D721Med (cell line): ENCODE measurements around the gene CEP152.
"Not testable (repeated sequence)": the region's sequence is repeated elsewhere in the genome, so short reads cannot be mapped to it uniquely, and the experiment has no call there.

Experiments
- DNase-seq: peaks from one replicate; pipeline ENCODE4 v3.0.0; 2011; ENCODE audit warnings: low spot score; ENCODE audit not compliant: insufficient read length
- FAIRE-seq: peaks from 2 replicates; lab custom pipeline; 2011; peaks lifted over from hg19 to GRCh38; lab: Jason Lieb, UNC
- CTCF ChIP-seq: IDR thresholded peaks from 2 replicates; pipeline ENCODE4 v1.5.1; 2012; ENCODE audit warnings: mild to moderate bottlenecking, control low read depth; ENCODE audit not compliant: insufficient read depth; ENCODE audit errors: missing control alignments

The CEP152 gene

GRCh38 chr15:48810414-48811324 lies at the start of gene CEP152:
Gene CEP152 (minus strand): TSS chr15:48811069. CDS start chr15:48805649, 5,420 bp downstream.
- FAIRE-seq, result no peak
- TF ChIP-seq CTCF, result no peak
- DNase-seq, result peak; percentile 37

GRCh38 chr15:48859426-48859825 lies 48.6 kb upstream of the CEP152 start:
- no peak for TF ChIP-seq CTCF
- no peak for DNase-seq
- no peak for FAIRE-seq

- peak; percentile 32 for FAIRE-seq
- DNase-seq, result no peak
- no peak for TF ChIP-seq CTCF
Measured at GRCh38 chr15:48858401-48858800, 47.5 kb upstream of the CEP152 start.

GRCh38 chr15:48856942-48857341 lies 46.1 kb upstream of the CEP152 start:
- FAIRE-seq (no peak), DNase-seq (no peak)

GRCh38 chr15:48855501-48856440 lies 44.9 kb upstream of the CEP152 start:
- DNase-seq, result no peak
- FAIRE-seq, result peak; percentile 68
- TF ChIP-seq CTCF, result peak; percentile 46

More at GRCh38 chr15:48856942-48857341, 46.1 kb upstream of the CEP152 start:
- TF ChIP-seq CTCF, result no peak

- DNase-seq, FAIRE-seq: not testable (repeated sequence)
Measured at GRCh38 chr15:48854434-48854833, 43.6 kb upstream of the CEP152 start.

GRCh38 chr15:48851956-48852355 lies 41.1 kb upstream of the CEP152 start:
- no peak for FAIRE-seq
- no peak for DNase-seq
- no peak for TF ChIP-seq CTCF
